NCI-H510A treated with DMSO at 0.1 percent for 48 hours (cell line): ENCODE measurements around the gene C20orf202.
"Not testable (repeated sequence)": the region's sequence is repeated elsewhere in the genome, so short reads cannot be mapped to it uniquely, and the experiment has no call there.

Experiments used
- DNase-seq: peaks from one replicate; lab custom pipeline; 2025; lab: John Stamatoyannopoulos, UW

Gene C20orf202

DNA sequence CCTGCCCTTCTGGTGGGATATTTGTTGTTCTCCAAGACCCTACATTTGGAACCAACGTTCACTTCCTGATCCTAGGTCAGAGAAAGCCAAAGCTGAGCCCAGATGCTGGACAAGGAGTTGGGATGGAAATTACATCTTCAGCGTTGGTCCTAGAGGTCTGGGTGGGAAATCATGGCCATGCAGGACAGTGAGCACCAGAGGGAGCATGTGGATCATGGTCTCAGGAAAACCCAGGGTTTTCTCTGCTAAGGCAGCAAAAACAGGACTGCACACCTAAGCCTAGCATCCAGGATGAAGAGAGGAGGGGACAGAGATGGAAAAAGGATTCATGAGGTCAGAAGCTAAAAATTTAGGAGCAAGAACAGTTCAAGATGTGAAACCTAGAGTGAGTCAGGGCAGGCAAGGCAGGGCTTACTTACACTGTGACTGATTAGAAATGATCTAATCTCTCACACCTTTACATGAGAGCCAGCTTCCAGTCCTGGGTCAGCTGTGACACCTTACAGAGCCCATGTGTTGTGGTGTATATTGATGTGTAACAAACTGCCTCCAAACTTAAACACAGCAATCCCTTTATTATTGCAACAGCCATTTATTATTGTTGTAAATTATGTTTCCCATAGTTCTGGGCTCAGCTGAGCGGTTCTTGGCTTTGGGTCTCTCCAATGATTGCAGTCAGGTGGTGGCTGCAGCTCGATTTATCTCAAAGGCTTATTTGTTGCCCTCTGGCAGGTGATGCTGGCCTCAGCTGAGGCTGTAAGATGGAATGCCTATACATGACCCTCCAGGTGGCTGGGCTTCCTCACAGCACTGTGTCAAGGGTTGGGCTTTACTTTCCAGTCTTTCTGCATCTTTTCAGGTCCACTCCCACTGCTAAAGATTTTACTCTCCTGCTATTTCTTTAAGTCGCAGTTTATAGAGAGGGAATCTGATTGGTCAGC is 6.5 kb downstream of the C20orf202 start:
- no peak for DNase-seq

- no peak for DNase-seq
Measured at GRCh38 chr20:1210501-1210900, 7.2 kb downstream of the C20orf202 start.

DNA sequence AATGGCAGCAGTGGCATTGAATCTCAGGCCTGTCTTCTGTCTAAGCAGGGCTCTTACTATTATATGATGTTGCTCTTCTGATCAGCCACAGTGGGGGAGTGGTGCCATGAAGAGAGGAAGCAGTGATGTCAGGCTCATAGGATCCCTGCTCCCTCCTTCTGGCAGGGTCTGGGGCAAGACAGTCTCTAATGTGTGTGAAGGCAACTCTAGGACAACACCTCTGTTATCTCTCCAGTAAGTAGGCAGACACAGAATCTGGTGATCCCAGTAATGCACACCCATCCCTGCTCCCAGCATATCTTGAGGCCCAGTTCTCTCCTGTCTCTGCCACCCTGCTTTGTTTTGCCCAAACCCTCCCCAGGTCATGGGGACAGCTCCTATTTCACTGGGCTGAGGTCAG is 8.8 kb downstream of the C20orf202 start:
- DNase-seq = no peak

DNA sequence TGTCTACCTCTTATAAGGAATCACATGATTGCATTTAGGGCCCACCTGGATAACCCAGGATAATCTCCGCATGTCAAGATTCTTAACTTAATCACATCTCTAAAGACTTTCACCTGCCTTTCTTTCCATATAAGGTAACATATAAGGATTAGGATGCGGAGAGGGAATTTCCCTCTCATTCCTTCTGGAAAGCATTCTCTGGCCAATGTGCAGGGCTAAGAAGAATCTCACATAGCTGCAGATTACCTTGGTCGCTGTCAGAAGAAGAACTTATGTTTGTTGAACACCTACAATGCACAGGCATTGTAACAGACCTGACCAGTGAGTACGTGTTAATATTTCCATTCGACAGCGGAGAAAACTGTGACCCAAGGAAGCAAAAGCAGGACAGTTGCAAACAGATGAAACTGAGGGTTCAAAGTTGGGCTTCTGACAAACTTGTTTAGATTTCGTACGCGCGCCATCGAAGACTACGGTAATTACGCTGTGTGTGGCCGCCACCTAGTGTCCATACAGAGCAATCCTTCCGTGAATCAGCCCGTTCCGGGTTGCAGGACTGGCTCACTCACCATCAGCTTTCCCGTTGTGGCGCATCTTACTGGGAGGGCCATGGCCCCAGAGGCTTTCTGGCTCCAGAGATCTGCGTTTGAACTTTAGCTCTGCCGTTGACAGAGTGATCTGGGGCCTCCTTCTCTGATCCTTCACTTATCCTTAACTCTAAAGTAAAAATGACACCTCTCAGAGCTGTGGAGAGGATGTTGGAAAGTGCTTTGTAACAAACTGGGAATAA is 9.5 kb downstream of the C20orf202 start:
- peak; percentile 85 for DNase-seq

DNA sequence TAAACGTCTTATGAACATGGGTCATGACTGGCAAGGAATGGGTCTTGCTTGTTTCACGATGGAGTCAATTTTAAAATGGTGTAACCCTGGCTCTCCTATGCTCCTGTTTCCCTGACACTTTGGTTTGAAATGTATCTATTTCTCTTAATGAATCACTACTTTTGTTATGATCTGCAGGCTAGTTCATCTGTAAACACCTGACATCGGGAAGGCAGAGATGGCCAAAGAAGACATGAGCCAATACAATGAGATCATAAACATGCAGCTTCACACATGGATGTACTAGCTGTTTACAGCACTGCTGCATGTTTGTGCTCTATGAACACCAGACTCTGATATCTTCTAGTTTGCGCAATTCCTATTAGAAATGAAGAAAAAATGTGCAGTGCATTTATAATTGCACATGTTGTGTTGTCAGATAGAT is 11.6 kb downstream of the C20orf202 start:
- no peak for DNase-seq

DNA sequence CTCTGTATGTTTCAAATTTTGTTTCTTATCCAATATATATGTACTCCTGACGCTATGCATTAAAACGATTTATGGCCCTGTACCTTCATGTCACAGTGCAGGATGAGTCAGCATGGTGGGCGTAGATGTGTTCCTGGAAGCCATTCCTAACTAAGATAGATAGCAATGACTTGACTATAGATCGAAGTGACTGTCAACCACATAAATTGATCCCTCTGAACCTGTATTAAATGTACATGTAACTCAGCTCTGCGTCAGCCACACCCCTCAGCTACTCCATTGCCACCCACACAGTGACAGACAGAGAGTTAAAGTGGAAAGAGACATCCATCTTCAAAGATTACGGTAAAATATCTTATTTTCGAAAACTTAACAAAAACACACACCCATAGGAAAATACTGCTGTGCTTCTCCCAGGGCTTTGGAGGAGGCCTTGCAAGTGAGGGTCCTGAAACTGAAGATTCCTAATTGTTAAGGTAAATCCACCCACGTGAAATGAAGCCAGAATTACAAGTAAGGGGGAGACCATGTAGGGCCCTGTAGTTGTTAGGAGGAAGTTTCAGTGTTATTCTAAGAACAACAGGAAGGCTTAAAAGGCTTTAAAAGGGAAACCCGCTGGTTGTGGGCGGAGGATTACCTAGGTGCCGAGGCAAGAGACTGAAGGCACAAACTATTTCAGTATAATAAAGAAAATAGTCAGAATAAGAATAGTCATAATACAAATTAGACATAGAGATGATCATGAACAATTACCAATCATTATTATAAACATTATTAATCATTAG is 12.3 kb downstream of the C20orf202 start:
- DNase-seq = no peak

- DNase-seq = not testable (repeated sequence)
Measured at GRCh38 chr20:1216527-1217427, 13.5 kb downstream of the C20orf202 start.

GRCh38 chr20:1222750-1223149 is 19.5 kb downstream of the C20orf202 start:
- not testable (repeated sequence) for DNase-seq

- no peak for DNase-seq
Measured at GRCh38 chr20:1224205-1224890, 21.1 kb downstream of the C20orf202 start.

DNA sequence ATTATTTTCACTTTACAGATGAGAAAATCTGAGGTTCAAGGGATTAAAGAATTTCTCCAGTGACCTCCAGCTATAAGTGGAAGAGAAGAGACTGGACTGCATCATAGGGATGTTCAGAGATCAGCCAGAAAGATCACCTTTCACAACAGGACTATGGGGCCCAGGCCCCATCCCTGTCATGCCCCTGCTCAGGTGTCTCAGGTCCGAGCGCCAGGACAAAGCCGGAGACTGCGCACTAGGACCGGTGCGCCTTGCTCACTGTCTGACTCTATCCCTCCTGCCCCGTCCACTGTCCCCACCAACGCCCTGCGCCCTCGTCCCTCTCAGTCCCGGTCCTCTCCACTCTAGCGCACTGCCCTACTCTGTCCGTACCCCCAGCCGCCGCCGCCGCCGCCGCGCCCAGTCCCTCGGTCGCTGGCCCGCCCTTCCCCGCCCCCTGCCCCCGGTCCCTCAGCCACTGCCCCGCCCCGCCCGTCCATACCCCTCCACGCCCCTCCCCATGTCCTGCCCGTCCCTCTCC is 22.1 kb downstream of the C20orf202 start:
- peak; percentile 42 for DNase-seq

DNA sequence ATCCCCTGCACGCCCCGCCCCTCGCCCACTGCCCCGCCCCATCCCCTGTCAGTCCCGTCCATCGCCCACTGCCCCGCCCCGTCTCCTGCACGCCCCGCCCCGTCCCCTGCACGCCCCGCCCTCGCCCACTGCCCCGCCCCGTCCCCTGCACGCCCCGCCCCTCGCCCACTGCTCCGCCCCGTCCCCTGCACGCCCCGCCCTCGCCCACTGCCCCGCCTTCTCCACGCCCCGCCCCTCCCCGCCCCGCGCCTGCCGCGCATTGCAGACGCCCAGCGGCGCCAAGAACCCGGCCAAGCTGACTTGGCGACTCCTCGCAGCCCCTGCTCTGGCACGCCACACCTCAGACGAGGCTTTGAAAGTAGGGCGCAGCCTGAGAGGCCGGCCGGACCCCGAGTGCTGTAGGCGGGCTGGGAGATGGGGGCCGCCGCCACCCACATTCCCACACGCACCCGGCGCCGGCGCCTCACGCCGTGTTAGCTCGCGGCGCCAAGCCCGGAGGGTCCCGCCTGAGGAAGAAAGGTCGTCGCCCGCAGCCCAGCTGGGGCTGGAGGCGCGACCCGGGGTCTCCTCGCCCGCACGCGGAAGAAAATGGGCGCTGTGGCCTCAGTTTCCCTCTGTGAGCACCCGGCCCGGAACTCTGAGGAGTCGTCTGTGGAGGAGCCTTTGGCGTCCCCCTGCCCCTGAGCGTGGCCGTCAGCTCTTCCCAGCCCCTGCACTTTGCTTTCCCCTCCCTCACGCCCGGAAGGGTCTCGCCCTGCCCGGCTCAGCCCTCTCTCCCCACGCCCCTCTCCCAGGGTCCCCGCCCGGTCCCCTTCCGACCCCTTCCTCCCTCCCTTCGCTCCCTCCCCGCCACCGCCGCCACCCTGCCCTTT is 22.8 kb downstream of the C20orf202 start, which contains the start of gene RAD21L1:
RAD21L1 (plus strand) TSS at position 262 of the 872 bp plus-strand sequence. CDS start 2,410 bp downstream, outside the sequence.
- no peak for DNase-seq

GRCh38 chr20:1229541-1229940 is 26.3 kb downstream of the C20orf202 start:
- DNase-seq = no peak

- no peak for DNase-seq
Measured at GRCh38 chr20:1232286-1233111, 29.2 kb downstream of the C20orf202 start.

DNA sequence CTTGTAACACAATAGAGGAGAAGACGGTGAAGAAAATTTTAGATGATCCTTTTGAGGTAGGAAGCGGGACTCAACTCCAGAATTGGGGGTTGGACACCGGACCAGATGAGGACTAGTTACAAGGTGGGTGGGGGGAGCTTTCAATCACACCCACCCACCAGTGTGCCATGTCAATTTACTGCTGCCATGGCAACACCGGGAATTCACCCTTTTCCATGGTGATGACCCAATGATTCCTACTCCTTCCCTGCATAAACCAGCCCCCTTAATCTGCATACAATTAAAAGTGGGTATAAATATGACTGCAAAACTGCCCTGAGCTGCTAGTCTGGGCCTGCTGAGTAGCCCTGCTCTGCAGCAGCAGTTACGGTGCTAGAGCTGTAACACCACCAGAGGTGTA is 37.3 kb downstream of the C20orf202 start:
- DNase-seq = no peak

- no peak for DNase-seq
Measured at GRCh38 chr20:1241456-1241855, 38.2 kb downstream of the C20orf202 start.

DNA sequence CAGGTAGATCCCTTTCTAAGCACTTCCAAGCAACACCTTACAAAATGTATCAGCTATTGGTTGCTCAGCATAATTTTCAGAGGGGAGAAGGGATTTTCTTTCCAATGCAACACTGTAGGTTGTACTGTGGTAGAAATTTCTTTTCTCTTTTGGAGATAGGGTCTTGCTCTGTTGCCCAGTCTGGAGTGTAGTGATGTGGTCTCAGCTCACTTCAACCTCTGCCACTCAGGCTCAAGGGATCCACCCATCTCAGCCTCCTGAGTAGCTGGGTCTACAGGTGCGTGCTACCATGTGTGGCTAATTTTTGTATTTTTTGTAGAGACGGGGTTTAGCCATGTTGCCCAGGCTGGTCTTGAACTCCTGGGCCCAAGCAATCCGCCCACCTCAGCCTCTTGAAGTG is 38.8 kb downstream of the C20orf202 start:
- no peak for DNase-seq

GRCh38 chr20:1242530-1242929 is 39.3 kb downstream of the C20orf202 start:
- DNase-seq = no peak

GRCh38 chr20:1245578-1245977 is 42.3 kb downstream of the C20orf202 start:
- no peak for DNase-seq
